H9 (cell line): ENCODE measurements around the gene RNF113B. TPM values are rescaled to one million over a fixed set of nuclear protein-coding genes. Genes with fewer than 3 reads are reported as not detected.

Experiments
- DNase-seq: peaks from one replicate; pipeline ENCODE4 v3.0.0-alpha.2; 2017
- H2AFZ ChIP-seq: one replicate; pipeline ENCODE4 v1.6.1; 2013; ENCODE audit warnings: mild to moderate bottlenecking, low read length, control low read depth, moderate library complexity
- H2AK5ac ChIP-seq: 2 replicates; pipeline ENCODE4 v1.6.1; 2013; ENCODE audit warnings: low read length, control low read depth, mixed read lengths; ENCODE audit not compliant: insufficient read length
- H2BK120ac ChIP-seq: one replicate; pipeline ENCODE4 v1.6.1; 2013; ENCODE audit warnings: low read depth, mild to moderate bottlenecking, low read length, control low read depth, inconsistent platforms; ENCODE audit not compliant: poor library complexity, severe bottlenecking
- H2BK12ac ChIP-seq: 2 replicates; pipeline ENCODE4 v1.6.1; 2013; ENCODE audit warnings: low read length, control low read depth, mixed read lengths, low read depth; ENCODE audit not compliant: insufficient read length
- H2BK15ac ChIP-seq: 2 replicates; pipeline ENCODE4 v1.6.1; 2013; ENCODE audit warnings: low read depth, low read length, control low read depth
- H2BK20ac ChIP-seq: one replicate; pipeline ENCODE4 v1.6.1; 2013; ENCODE audit warnings: low read depth, mild to moderate bottlenecking, low read length, control low read depth, inconsistent platforms; ENCODE audit not compliant: poor library complexity, severe bottlenecking
- H2BK5ac ChIP-seq: 2 replicates; pipeline ENCODE4 v1.6.1; 2013; ENCODE audit warnings: low read length, control low read depth, mixed read lengths; ENCODE audit not compliant: insufficient read length
- H3K14ac ChIP-seq: 2 replicates; pipeline ENCODE4 v1.6.1; 2013; ENCODE audit warnings: low read length, control low read depth; ENCODE audit not compliant: insufficient read depth
- H3K18ac ChIP-seq: 2 replicates; pipeline ENCODE4 v1.6.1; 2013; ENCODE audit warnings: low read depth, mild to moderate bottlenecking, mixed read lengths, low read length, control low read depth; ENCODE audit not compliant: insufficient read length
- H3K23ac ChIP-seq: 2 replicates; pipeline ENCODE4 v1.6.1; 2013; ENCODE audit warnings: low read length, control low read depth, mixed read lengths, low read depth; ENCODE audit not compliant: insufficient read length
- H3K23me2 ChIP-seq: 2 replicates; pipeline ENCODE4 v1.6.1; 2013; ENCODE audit warnings: low read depth, mild to moderate bottlenecking, mixed read lengths, low read length, control low read depth; ENCODE audit not compliant: insufficient read length, poor library complexity, severe bottlenecking
- H3K27ac ChIP-seq: 2 replicates; pipeline ENCODE4 v1.5.1; 2013; ENCODE audit warnings: low read length, control low read depth, mixed read lengths, low read depth; ENCODE audit not compliant: insufficient read length
- H3K27me3 ChIP-seq: 2 replicates; pipeline ENCODE4 v1.6.1; 2013; ENCODE audit warnings: low read length, control low read depth, inconsistent platforms; ENCODE audit not compliant: insufficient read depth
- H3K4ac ChIP-seq: 2 replicates; pipeline ENCODE4 v1.6.1; 2013; ENCODE audit warnings: low read depth, mild to moderate bottlenecking, control low read depth, inconsistent platforms, low read length, moderate library complexity
- H3K4me1 ChIP-seq: 2 replicates; pipeline ENCODE4 v1.6.1; 2013; ENCODE audit warnings: low read length, control low read depth, inconsistent platforms; ENCODE audit not compliant: insufficient read depth
- H3K4me2 ChIP-seq: 2 replicates; pipeline ENCODE4 v1.6.1; 2013; ENCODE audit warnings: low read length, control low read depth, mixed read lengths; ENCODE audit not compliant: insufficient read length, insufficient read depth
- H3K56ac ChIP-seq: 2 replicates; pipeline ENCODE4 v1.6.1; 2013; ENCODE audit warnings: low read depth, mild to moderate bottlenecking, mixed read lengths, low read length, control low read depth; ENCODE audit not compliant: insufficient read length
- H3K79me1 ChIP-seq: 2 replicates; pipeline ENCODE4 v1.6.1; 2013; ENCODE audit warnings: low read depth, mild to moderate bottlenecking, moderate library complexity, low read length, control low read depth, inconsistent platforms; ENCODE audit not compliant: insufficient read depth, poor library complexity, severe bottlenecking
- H3K79me2 ChIP-seq: 2 replicates; pipeline ENCODE4 v1.6.1; 2013; ENCODE audit warnings: low read length, control low read depth, inconsistent platforms; ENCODE audit not compliant: insufficient read depth
- H3K9ac ChIP-seq: 2 replicates; pipeline ENCODE4 v1.6.1; 2013; ENCODE audit warnings: low read length, control low read depth, mixed read lengths; ENCODE audit not compliant: insufficient read length; ENCODE audit errors: extremely low read depth
- H3K9me3 ChIP-seq: one replicate; pipeline ENCODE4 v1.6.1; 2013; ENCODE audit warnings: low read depth, low read length, inconsistent platforms; ENCODE audit not compliant: control insufficient read depth
- H3T11ph ChIP-seq: one replicate; pipeline ENCODE4 v1.6.1; 2013; ENCODE audit warnings: mild to moderate bottlenecking, low read length, control low read depth, inconsistent platforms
- H4K20me1 ChIP-seq: one replicate; pipeline ENCODE4 v1.6.1; 2013; ENCODE audit not compliant: control insufficient read depth, insufficient read length, insufficient read depth
- H4K5ac ChIP-seq: 2 replicates; pipeline ENCODE4 v1.6.1; 2013; ENCODE audit warnings: low read depth, mild to moderate bottlenecking, mixed read lengths, low read length, control low read depth; ENCODE audit not compliant: insufficient read length
- H4K8ac ChIP-seq: replicated peaks from 2 replicates; pipeline ENCODE4 v1.6.1; 2013; ENCODE audit warnings: low read length, control low read depth, mixed read lengths, low read depth; ENCODE audit not compliant: insufficient read length
- H4K91ac ChIP-seq: 2 replicates; pipeline ENCODE4 v1.6.1; 2013; ENCODE audit warnings: low read depth, mild to moderate bottlenecking, moderate library complexity, mixed read lengths, low read length, control low read depth; ENCODE audit not compliant: insufficient read length
- H3K27ac Mint-ChIP-seq, 3 experiments: 2 replicates in 2 of 3; 3 replicates in 1 of 3; pipeline ENCODE4 v1.8.0; 2020 to 2021; ENCODE audit warnings: mixed read lengths in 3 of 3, mild to moderate bottlenecking in 1 of 3, moderate library complexity in 1 of 3
- H3K27me3 Mint-ChIP-seq: 2 replicates; pipeline ENCODE4 v1.8.0; 2021; ENCODE audit warnings: low read depth, mild to moderate bottlenecking, moderate library complexity, mixed read lengths
- H3K36me3 Mint-ChIP-seq, 3 experiments: 2 replicates in 2 of 3; 3 replicates in 1 of 3; pipeline ENCODE4 v1.8.0; 2020 to 2021; ENCODE audit warnings: low read depth in 3 of 3, mixed read lengths in 3 of 3; ENCODE audit not compliant: insufficient read depth in 1 of 3
- H3K4me1 Mint-ChIP-seq, 2 experiments: 2 replicates each; pipeline ENCODE4 v1.8.0; 2020; ENCODE audit warnings: mixed read lengths in 2 of 2
- H3K4me3 Mint-ChIP-seq, 2 experiments: 2 replicates in 1 of 2; 3 replicates in 1 of 2; pipeline ENCODE4 v1.8.0; 2020 to 2021; ENCODE audit warnings: mild to moderate bottlenecking in 2 of 2, mixed read lengths in 2 of 2, moderate library complexity in 1 of 2
- H3K9me3 Mint-ChIP-seq, 2 experiments: 2 replicates in 1 of 2; 3 replicates in 1 of 2; pipeline ENCODE4 v1.8.0; 2020; ENCODE audit warnings: mild to moderate bottlenecking in 2 of 2, mixed read lengths in 2 of 2, moderate library complexity in 1 of 2
- CTCF ChIP-seq: fragments of 200-600 bp; sonication (generic); conservative IDR thresholded peaks from 3 replicates; pipeline ENCODE4 v1.8.0; 2021; ENCODE audit warnings: antibody characterized with exemption, mild to moderate bottlenecking
- WGBS: extraction: QIAGEN DNeasy Blood & Tissue Kit; methylation state at CpG from one replicate; pipeline ENCODE4 v1.1.7; 2013; ENCODE audit warnings: missing lambda C conversion rate, low lambda C conversion rate, mixed read lengths; ENCODE audit not compliant: insufficient read length; ENCODE audit errors: extremely low coverage; 5-methylcytosine and 5-hydroxymethylcytosine counted together
- total RNA-seq: library from RNA; stranded (reverse); gene quantifications from 2 replicates; pipeline ENCODE4 v1.2.1, GENCODE V29; 2021

Gene RNF113B
- total RNA-seq, 1 experiment from 2014 or later = not detected

GRCh38 chr13:98206946-98207345 is 29.9 kb upstream of the RNF113B start:
- Histone ChIP-seq H3K4me1 (peaks cover 2% of the 10 kb centered on the region; the same call in 1 of the 2 replicates), H3K27me3 (no peaks in the 10 kb centered on the region), H3K23me2 (no peaks in the 10 kb centered on the region), H2BK120ac (no peak overlapping the region), H3T11ph (no peak overlapping the region), H3K27ac (no peak overlapping the region), H2BK15ac (no peak overlapping the region), H2BK5ac (no peak overlapping the region), H4K5ac (no peak overlapping the region), H2BK20ac (no peak overlapping the region), H3K79me2 (peaks cover 10% of the 10 kb centered on the region; the same call in 1 of the 2 replicates), H2AK5ac (no peak overlapping the region), H3K79me1 (peaks cover 8% of the 10 kb centered on the region), H4K8ac (no peak overlapping the region), H3K23ac (no peak overlapping the region), H3K14ac (no peak overlapping the region), H4K91ac (no peak overlapping the region), H2AFZ (no peak overlapping the region), H2BK12ac (no peak overlapping the region), H3K9ac (no peak overlapping the region), H4K20me1 (no peaks in the 10 kb centered on the region), H3K18ac (no peak overlapping the region), H3K9me3 (no peaks in the 10 kb centered on the region), H3K56ac (no peak overlapping the region), H3K4me2 (no peak overlapping the region), H3K4ac (no peak overlapping the region)
- Mint-ChIP-seq H3K36me3 (peaks cover 47 to 61% (median 50%) of the 10 kb centered on the region in 3 experiments), H3K4me1 (peaks cover 20 to 21% of the 10 kb centered on the region in 2 experiments), H3K9me3 (peaks cover 47 to 49% of the 10 kb centered on the region in 2 experiments), H3K27me3 (no peaks in the 10 kb centered on the region; the same call in 1 of the 2 replicates), H3K27ac (no peak overlapping the region), H3K4me3 (no peak overlapping the region)
- no peak for DNase-seq
- no peak for TF ChIP-seq CTCF
- WGBS = no CpG with 5 or more reads among the region's 4 CpGs
